ENCODE measurements around the gene PARD3B. TPM values are rescaled to one million over a fixed set of nuclear protein-coding genes. Genes with fewer than 3 reads are reported as not detected.

The PARD3B gene
- total RNA-seq, 2 donors from 2014 or later: 14.7 to 25.0 TPM

- Histone ChIP-seq H3K36me3 (no peaks in the 10 kb centered on the region), H3K27ac (no peak overlapping the region), H3K9me3 (no peaks in the 10 kb centered on the region), H3K4me3 (no peak overlapping the region), H3K27me3 (replicated peaks; ENCODE audit: insufficient read depth) (no peaks in the 10 kb centered on the region), H3K4me1 (replicated peaks) (no peaks in the 10 kb centered on the region)
- intact Hi-C loops (cut with DNase I): no loop called here
- no peak for DNase-seq (ENCODE audit: low spot score)
- WGBS: 68% methylated on average over 5 of the region's 5 CpGs
- no peak for TF ChIP-seq POLR2AphosphoS5 (IDR thresholded peaks at IDR 0.05)
- TF ChIP-seq CTCF (IDR thresholded peaks at IDR 0.05): no peak
- TF ChIP-seq POLR2A (IDR thresholded peaks at IDR 0.05): no peak
Observed at GRCh38 chr2:205387350-205388055, 842.2 kb downstream of the PARD3B start.

- Histone ChIP-seq H3K36me3 (no peaks in the 10 kb centered on the region), H3K9me3 (no peaks in the 10 kb centered on the region), H3K27ac (no peak overlapping the region), H3K27me3 (replicated peaks; ENCODE audit: insufficient read depth) (no peaks in the 10 kb centered on the region), H3K4me1 (replicated peaks) (no peaks in the 10 kb centered on the region), H3K4me3 (no peak overlapping the region)
- 89% methylated on average over 4 of the region's 4 CpGs for WGBS
- no peak for DNase-seq (ENCODE audit: low spot score)
- TF ChIP-seq CTCF (IDR thresholded peaks at IDR 0.05): no peak
- no peak for TF ChIP-seq POLR2AphosphoS5 (IDR thresholded peaks at IDR 0.05)
- intact Hi-C loops (cut with DNase I): no loop called here
Observed at GRCh38 chr2:205390866-205391265, 845.6 kb downstream of the PARD3B start.

GRCh38 chr2:205401511-205401910, 856.2 kb downstream of the PARD3B start:
- Histone ChIP-seq H3K36me3 (no peaks in the 10 kb centered on the region), H3K27ac (no peak overlapping the region), H3K4me3 (no peak overlapping the region), H3K4me1 (replicated peaks) (no peaks in the 10 kb centered on the region), H3K9me3 (no peaks in the 10 kb centered on the region), H3K27me3 (replicated peaks; ENCODE audit: insufficient read depth) (no peaks in the 10 kb centered on the region)
- no peak for DNase-seq (ENCODE audit: low spot score)
- TF ChIP-seq POLR2A (IDR thresholded peaks at IDR 0.05) (no peak), POLR2AphosphoS5 (IDR thresholded peaks at IDR 0.05) (no peak)
- intact Hi-C loops (cut with DNase I): no loop called here
- 84% methylated on average over 6 of the region's 6 CpGs for WGBS

GRCh38 chr2:205402011-205402410, 856.7 kb downstream of the PARD3B start:
- TF ChIP-seq POLR2A (IDR thresholded peaks at IDR 0.05) (no peak), POLR2AphosphoS5 (IDR thresholded peaks at IDR 0.05) (no peak), CTCF (IDR thresholded peaks at IDR 0.05) (no peak)
- Histone ChIP-seq H3K27me3 (replicated peaks; ENCODE audit: insufficient read depth) (no peaks in the 10 kb centered on the region), H3K27ac (no peak overlapping the region), H3K4me1 (replicated peaks) (no peaks in the 10 kb centered on the region), H3K36me3 (no peaks in the 10 kb centered on the region), H3K9me3 (no peaks in the 10 kb centered on the region), H3K4me3 (no peak overlapping the region)
- WGBS: 72% methylated on average over 2 of the region's 2 CpGs
- DNase-seq (ENCODE audit: low spot score): no peak
- intact Hi-C loops (cut with DNase I): no loop called here

GRCh38 chr2:205403244-205403825, 858.1 kb downstream of the PARD3B start:
- Histone ChIP-seq H3K9me3 (no peaks in the 10 kb centered on the region), H3K36me3 (no peaks in the 10 kb centered on the region), H3K27ac (no peak overlapping the region), H3K4me3 (no peak overlapping the region), H3K27me3 (replicated peaks; ENCODE audit: insufficient read depth) (no peaks in the 10 kb centered on the region), H3K4me1 (replicated peaks) (no peaks in the 10 kb centered on the region)
- 85% methylated on average over 2 of the region's 2 CpGs for WGBS
- no peak for TF ChIP-seq POLR2AphosphoS5 (IDR thresholded peaks at IDR 0.05)
- TF ChIP-seq POLR2A (IDR thresholded peaks at IDR 0.05): no peak
- no peak for TF ChIP-seq CTCF (IDR thresholded peaks at IDR 0.05)
- intact Hi-C loops (cut with DNase I): no loop called here
- DNase-seq (ENCODE audit: low spot score): no peak

Data from prostate gland (tissue), 2 donors.